NB4 (cell line): Measurements from ENCODE around the gene STK32C.

Experiments
- DNase-seq: peaks from one replicate; pipeline ENCODE4 v3.0.0; 2010; ENCODE audit warnings: low read depth
- H3K4me3 ChIP-seq: one replicate; pipeline ENCODE4 v1.5.1; 2011; ENCODE audit warnings: mild to moderate bottlenecking, low read depth, low read length, moderate library complexity
- CTCF ChIP-seq: IDR thresholded peaks from one replicate; pipeline ENCODE4 v1.5.1; 2012; ENCODE audit warnings: low read depth, low read length
- MAX ChIP-seq: IDR thresholded peaks from 2 replicates; pipeline ENCODE4 v1.6.1; 2011; ENCODE audit warnings: low read depth, low read length
- MYC ChIP-seq: IDR thresholded peaks from 2 replicates; pipeline ENCODE4 v1.6.1; 2011; ENCODE audit warnings: low read depth, low read length
- POLR2A ChIP-seq: IDR thresholded peaks from 2 replicates; pipeline ENCODE4 v1.6.1; 2011; ENCODE audit warnings: mild to moderate bottlenecking; ENCODE audit not compliant: insufficient read length; ENCODE audit errors: extremely low read depth

Gene STK32C

GRCh38 chr10:132313305-132313704 is 5.6 kb upstream of the STK32C start:
- no peak for DNase-seq
- TF ChIP-seq MYC: no peak
- no peak for TF ChIP-seq CTCF
- TF ChIP-seq MAX: no peak
- no peak for TF ChIP-seq POLR2A
- H3K4me3 ChIP-seq: no peak overlapping the region

GRCh38 chr10:132311338-132311939 is 3.7 kb upstream of the STK32C start:
- no peak overlapping the region for H3K4me3 ChIP-seq
- DNase-seq: no peak
- TF ChIP-seq MYC: no peak
- no peak for TF ChIP-seq POLR2A
- TF ChIP-seq CTCF: no peak
- no peak for TF ChIP-seq MAX

- no peak overlapping the region for H3K4me3 ChIP-seq
- TF ChIP-seq POLR2A (no peak), CTCF (no peak), MAX (no peak), MYC (no peak)
- no peak for DNase-seq
These were observed 3.1 kb upstream of the STK32C start for GRCh38 chr10:132310701-132311337.

- TF ChIP-seq CTCF (no peak), MAX (no peak), POLR2A (no peak), MYC (no peak)
- no peak for DNase-seq
- no peak overlapping the region for H3K4me3 ChIP-seq
These were observed 2.3 kb upstream of the STK32C start for GRCh38 chr10:132309879-132310591.

GRCh38 chr10:132309471-132309865 is 1.7 kb upstream of the STK32C start:
- no peak for TF ChIP-seq CTCF
- TF ChIP-seq MYC: no peak
- no peak for TF ChIP-seq POLR2A
- no peak for TF ChIP-seq MAX
- H3K4me3 ChIP-seq: no peak overlapping the region
- DNase-seq: no peak
